K562 (cell line): ENCODE results near the gene JAKMIP2. TPM values are rescaled to one million over a fixed set of nuclear protein-coding genes. Genes with fewer than 3 reads are reported as not detected.

Source experiments
- ATAC-seq: fragments of 200-7000 bp; cut with Tn5 transposase; 3 replicates; pipeline ENCODE4 v1.9.1; 2020; ENCODE audit warnings: moderate library complexity
- BruUV-seq: library from RNA; stranded (reverse); fragments of 400-500 nt; replicated peaks from 2 replicates; lab custom pipeline; 2021; lab: Mats Ljungman, UMichigan
- CTCF ChIA-PET: fragments of 300-600 bp; formaldehyde crosslinking; extraction: SDS; loops from one replicate; lab custom pipeline; 2021; ENCODE audit warnings: low intra/inter-chr PET ratio; lab: Yijun Ruan, JAX
- POLR2A ChIA-PET: fragments of 300-600, 350-650 bp; sonication (Branson Sonifier 250); formaldehyde crosslinking; extraction: SDS; loops from one replicate; lab custom pipeline; 2021; ENCODE audit warnings: antibody characterized with exemption, inconsistent platforms; lab: Yijun Ruan, JAX
- DNase-seq, 4 experiments: peaks; one replicate each; pipeline versions ENCODE4 v3.0.0 to v3.0.0-alpha.2; 2011 to 2018; ENCODE audit warnings: low spot score in 3 of 4, mixed read lengths in 3 of 4; ENCODE audit errors: extremely low read depth in 1 of 4
- FAIRE-seq: peaks from 2 replicates; lab custom pipeline; 2011; peaks lifted over from hg19 to GRCh38; lab: Jason Lieb, UNC
- H2AFZ ChIP-seq: 2 replicates; pipeline ENCODE4 v1.6.0; 2011; ENCODE audit warnings: low read depth, low read length, control low read depth, inconsistent platforms
- H3K27ac ChIP-seq: fragments of 200-600 bp; 3 replicates; pipeline ENCODE4 v1.8.0; 2011; ENCODE audit warnings: low read depth, mild to moderate bottlenecking, control low read depth, inconsistent platforms, low read length, moderate library complexity, mixed read lengths; ENCODE audit errors: extremely low read depth
- H3K27me3 ChIP-seq, 2 experiments: fragments of 300-600 bp in 1 of 2; 2 replicates in 1 of 2; 3 replicates in 1 of 2; pipeline versions ENCODE4 v1.6.0 to v1.8.0; 2011; ENCODE audit warnings: inconsistent platforms in 2 of 2, low read length in 2 of 2, mild to moderate bottlenecking in 1 of 2, mixed read lengths in 1 of 2, moderate library complexity in 1 of 2; ENCODE audit not compliant: control insufficient read depth in 2 of 2, insufficient read depth in 2 of 2
- H3K36me3 ChIP-seq: fragments of 300-600 bp; 3 replicates; pipeline ENCODE4 v1.8.0; 2011; ENCODE audit warnings: mild to moderate bottlenecking, low read length, inconsistent platforms; ENCODE audit not compliant: control insufficient read depth, insufficient read depth
- H3K4me1 ChIP-seq, 2 experiments: fragments of 200-600 bp in 1 of 2; replicated peaks in 1 of 2; 2 replicates in 1 of 2; 3 replicates in 1 of 2; pipeline versions ENCODE4 v1.5.1 to v1.8.0; 2011; ENCODE audit warnings: inconsistent platforms in 2 of 2, low read length in 2 of 2, mild to moderate bottlenecking in 1 of 2, mixed read lengths in 1 of 2, moderate library complexity in 1 of 2; ENCODE audit not compliant: control insufficient read depth in 2 of 2, insufficient read depth in 2 of 2
- H3K4me2 ChIP-seq: 2 replicates; pipeline ENCODE4 v1.6.1; 2011; ENCODE audit warnings: low read length, control low read depth, inconsistent platforms, mixed read lengths; ENCODE audit not compliant: insufficient read depth
- H3K4me3 ChIP-seq: fragments of 200-600 bp; sonication (generic), shearing (Covaris generic); 2 replicates; pipeline ENCODE4 v1.5.1; 2016; ENCODE audit warnings: control low read depth, inconsistent platforms
- H3K79me2 ChIP-seq: fragments of 200-600 bp; 3 replicates; pipeline ENCODE4 v1.8.0; 2011; ENCODE audit warnings: low read length, inconsistent platforms; ENCODE audit not compliant: control insufficient read depth, insufficient read depth
- H3K9ac ChIP-seq, 2 experiments: 2 replicates each; pipeline versions ENCODE4 v1.6.0 to v1.6.1; 2011; ENCODE audit warnings: low read depth in 2 of 2, low read length in 2 of 2, control low read depth in 1 of 2, inconsistent platforms in 1 of 2, mild to moderate bottlenecking in 1 of 2, mixed read lengths in 1 of 2; ENCODE audit not compliant: insufficient read depth in 1 of 2
- H3K9me1 ChIP-seq: one replicate; pipeline ENCODE4 v1.6.0; 2011; ENCODE audit warnings: inconsistent platforms, mild to moderate bottlenecking, low read length, moderate library complexity; ENCODE audit not compliant: control insufficient read depth, insufficient read depth
- H3K9me3 ChIP-seq: replicated peaks from 2 replicates; pipeline ENCODE4 v1.5.1; 2011; ENCODE audit warnings: low read depth, low read length, inconsistent platforms; ENCODE audit not compliant: control insufficient read depth, insufficient read depth
- H4K20me1 ChIP-seq: replicated peaks from 2 replicates; pipeline ENCODE4 v1.6.1; 2011; ENCODE audit warnings: low read length, inconsistent platforms, mixed read lengths; ENCODE audit not compliant: control insufficient read depth, insufficient read depth
- BCL6 ChIP-seq: fragments of 250-450 bp; sonication (Bioruptor Pico); IDR thresholded peaks from 2 replicates; pipeline ENCODE4 v1.4.0; 2020
- CTBP1 ChIP-seq: fragments of 450-650 bp; IDR thresholded peaks from 2 replicates; pipeline ENCODE4 v1.6.1; 2016; ENCODE audit warnings: borderline replicate concordance
- FOXM1 ChIP-seq, 2 experiments: fragments of 450-650 bp in 1 of 2; sonication (generic) in 1 of 2; formaldehyde crosslinking in 1 of 2; IDR thresholded peaks; 2 replicates each; pipeline versions ENCODE4 v1.6.1 to v1.9.0; 2017 to 2022; ENCODE audit warnings: low read depth in 2 of 2, mild to moderate bottlenecking in 2 of 2, missing genetic modification reagents in 1 of 2, moderate library complexity in 1 of 2
- RAD21 ChIP-seq, 2 experiments: fragments of 250-450 bp in 1 of 2; fragments of 450-650 bp in 1 of 2; sonication (Bioruptor Pico) in 1 of 2; formaldehyde crosslinking in 1 of 2; IDR thresholded peaks in 1 of 2; conservative IDR thresholded peaks in 1 of 2; 2 replicates each; pipeline versions ENCODE4 v1.4.0 to v1.8.0; 2020 to 2022; ENCODE audit warnings: mild to moderate bottlenecking in 2 of 2, moderate library complexity in 1 of 2
- SOX6 ChIP-seq: fragments of 450-650 bp; IDR thresholded peaks from 2 replicates; pipeline ENCODE4 v1.6.1; 2014; ENCODE audit warnings: mild to moderate bottlenecking
- SRSF7 ChIP-seq: fragments of 200-400 bp; formaldehyde crosslinking; optimal IDR thresholded peaks from 2 replicates; pipeline ENCODE3; 2017; ENCODE audit warnings: mild to moderate bottlenecking, low read depth, low read length
- TOE1 ChIP-seq, 2 experiments: fragments of 450-650 bp in 1 of 2; sonication (generic) in 1 of 2; formaldehyde crosslinking in 1 of 2; IDR thresholded peaks; 2 replicates each; pipeline versions ENCODE4 v1.7.1 to v1.8.0; 2016 to 2022; ENCODE audit warnings: borderline replicate concordance in 2 of 2, mild to moderate bottlenecking in 2 of 2, antibody characterized with exemption in 1 of 2, inconsistent platforms in 1 of 2, low read depth in 1 of 2, missing genetic modification reagents in 1 of 2, moderate library complexity in 1 of 2
- ZBTB8A ChIP-seq: fragments of 450-650 bp; IDR thresholded peaks from 2 replicates; pipeline ENCODE4 v1.6.1; 2018; ENCODE audit warnings: mild to moderate bottlenecking, moderate library complexity; ENCODE audit not compliant: partially characterized antibody
- ZNF174 ChIP-seq: fragments of 250-450 bp; sonication (Bioruptor Pico); IDR thresholded peaks from 2 replicates; pipeline ENCODE4 v1.4.0; 2020; ENCODE audit warnings: mild to moderate bottlenecking
- ZNF766 ChIP-seq: fragments of 200-800 bp; sonication (Bioruptor generic); conservative IDR thresholded peaks from 2 replicates; pipeline ENCODE4 v1.6.1; 2016; ENCODE audit warnings: missing genetic modification characterization, missing compliant biosample characterization
- ZSCAN32 ChIP-seq: fragments of 450-650 bp; formaldehyde crosslinking; IDR thresholded peaks from 2 replicates; pipeline ENCODE4 v1.4.0; 2020; ENCODE audit warnings: mild to moderate bottlenecking, moderate library complexity
- WGBS: fragments of 100-300 bp; shearing (Covaris generic); methylation state at CpG from one replicate; pipeline ENCODE4 v1.1.6; 2016; ENCODE audit warnings: low coverage, mixed read lengths; ENCODE audit not compliant: insufficient coverage; ENCODE audit errors: missing lambda C conversion rate; 5-methylcytosine and 5-hydroxymethylcytosine counted together
- in situ Hi-C: fragments of 300-500 bp; cut with MboI; formaldehyde crosslinking; loops from 4 replicates; pipeline ENCODE4 v1.15.0; 2018; ENCODE audit warnings: inconsistent platforms, mixed read lengths
- intact Hi-C: fragments of 100-400 bp; cut with micrococcal nuclease; formaldehyde crosslinking; loops from 2 replicates; pipeline ENCODE4 v1.14.2; 2022
- polyA plus RNA-seq, 8 experiments: library from polyadenylated mRNA; depleted of rRNA in 4 of 8; stranded (reverse) in 5 of 8; unstranded in 3 of 8; fragments of >200 nt; fragmentation: Nextera tagmentation in 2 of 8; fragmentation: Illumina TruSeq in 1 of 8; extraction: Ambion mirVana in 2 of 8; extraction: Trizol in 1 of 8; gene quantifications; 2 replicates each; pipeline versions ENCODE4 v1.2.1 to v1.2.3, GENCODE V29; 2011 to 2014; ENCODE audit warnings: inconsistent platforms in 1 of 8, missing spikeins in 1 of 8
- total RNA-seq, 7 experiments: library from RNA; depleted of rRNA in 6 of 7; stranded (reverse); fragments of >200 nt in 6 of 7; fragmentation: Illumina TruSeq in 2 of 7; extraction: Trizol in 2 of 7; gene quantifications; 2 replicates each; pipeline versions ENCODE4 v1.2.1 to v1.2.3, GENCODE V29; 2011 to 2021; ENCODE audit warnings: low replicate concordance in 1 of 7
- TF ChIP-seq, protein P1 (sequence below): fragments of 250-450 bp; sonication (Bioruptor Pico); IDR thresholded peaks from 2 replicates; pipeline ENCODE4 v1.4.0; 2020
- TF ChIP-seq, protein P2 (sequence below): IDR thresholded peaks from 2 replicates; pipeline ENCODE4 v1.6.1; 2012; ENCODE audit warnings: low read depth, low read length, improper control_type of control experiment, borderline replicate concordance

JAKMIP2 gene
- total and polyA plus RNA-seq, 9 of the 15 experiments (the other 6 are each of a cell fraction or from before 2014, with no cell fraction given) = not detected

DNA sequence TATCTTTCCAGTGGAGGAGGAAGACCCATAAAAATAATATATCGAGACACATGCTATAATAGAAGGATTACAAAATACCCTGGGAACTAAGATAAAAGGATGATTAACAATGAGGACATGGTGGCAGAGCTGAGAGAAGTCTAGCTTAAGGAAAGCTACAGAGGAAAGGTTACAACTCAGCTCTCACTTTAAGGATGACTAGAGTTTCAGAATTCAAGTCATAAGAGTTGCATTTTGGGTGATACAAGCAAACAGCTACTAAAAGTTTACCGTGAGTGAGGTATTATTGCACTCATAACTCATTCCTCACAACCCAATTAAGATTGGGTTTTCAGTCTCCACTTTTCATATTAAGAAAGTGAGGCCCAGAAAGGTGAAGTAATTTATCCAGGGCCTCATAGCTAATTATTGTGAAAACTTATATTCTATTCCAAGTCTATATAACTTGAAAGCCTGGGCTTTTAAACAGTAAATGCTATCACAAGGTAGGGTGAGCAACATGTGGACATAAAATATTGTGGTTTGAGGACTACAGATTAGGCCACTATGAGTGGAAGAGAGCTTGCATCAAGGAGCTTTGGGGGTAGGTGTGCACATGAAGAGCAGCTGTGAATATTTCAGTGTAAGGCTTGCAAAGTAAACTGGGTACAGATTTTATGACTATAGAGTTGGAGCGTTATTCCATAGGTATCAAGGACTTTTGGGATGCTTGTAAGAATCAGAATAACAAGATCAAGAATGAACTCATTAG lies 28.0 kb downstream of the JAKMIP2 start:
- Histone ChIP-seq H3K79me2 (no peaks in the 10 kb centered on the region), H3K4me2 (no peak overlapping the region), H3K4me3 (no peak overlapping the region), H3K36me3 (no peaks in the 10 kb centered on the region), H2AFZ (no peak overlapping the region), H3K27me3 (no peaks in the 10 kb centered on the region), H3K9me3 (no peaks in the 10 kb centered on the region), H3K9me1 (no peaks in the 10 kb centered on the region), H3K27ac (no peak overlapping the region), H4K20me1 (no peaks in the 10 kb centered on the region), H3K4me1 (no peaks in the 10 kb centered on the region), H3K9ac (no peak overlapping the region)
- no peak for FAIRE-seq
- TF ChIP-seq ZNF174 (CRISPR knock-in tag) (no peak), FOXM1 (IDR thresholded peaks at IDR 0.05; ENCODE audit: low read depth) (no peak), FOXM1 (CRISPR knock-in tag; IDR thresholded peaks at IDR 0.05; ENCODE audit: low read depth) (no peak), SRSF7 (no peak), BCL6 (CRISPR knock-in tag) (no peak), CTBP1 (no peak), TOE1 (IDR thresholded peaks at IDR 0.05; ENCODE audit: borderline replicate concordance) (no peak), TOE1 (CRISPR knock-in tag; IDR thresholded peaks at IDR 0.05; ENCODE audit: borderline replicate concordance, low read depth) (no peak), SOX6 (no peak), ZBTB8A (no peak), ZSCAN32 (CRISPR knock-in tag) (no peak), ZNF766 (no peak), RAD21 (CRISPR knock-in tag; conservative IDR thresholded peaks at IDR 0.05 in 1 of 2, IDR thresholded peaks at IDR 0.05 in 1 of 2) (no peak)
- TF ChIP-seq, protein P1, sequence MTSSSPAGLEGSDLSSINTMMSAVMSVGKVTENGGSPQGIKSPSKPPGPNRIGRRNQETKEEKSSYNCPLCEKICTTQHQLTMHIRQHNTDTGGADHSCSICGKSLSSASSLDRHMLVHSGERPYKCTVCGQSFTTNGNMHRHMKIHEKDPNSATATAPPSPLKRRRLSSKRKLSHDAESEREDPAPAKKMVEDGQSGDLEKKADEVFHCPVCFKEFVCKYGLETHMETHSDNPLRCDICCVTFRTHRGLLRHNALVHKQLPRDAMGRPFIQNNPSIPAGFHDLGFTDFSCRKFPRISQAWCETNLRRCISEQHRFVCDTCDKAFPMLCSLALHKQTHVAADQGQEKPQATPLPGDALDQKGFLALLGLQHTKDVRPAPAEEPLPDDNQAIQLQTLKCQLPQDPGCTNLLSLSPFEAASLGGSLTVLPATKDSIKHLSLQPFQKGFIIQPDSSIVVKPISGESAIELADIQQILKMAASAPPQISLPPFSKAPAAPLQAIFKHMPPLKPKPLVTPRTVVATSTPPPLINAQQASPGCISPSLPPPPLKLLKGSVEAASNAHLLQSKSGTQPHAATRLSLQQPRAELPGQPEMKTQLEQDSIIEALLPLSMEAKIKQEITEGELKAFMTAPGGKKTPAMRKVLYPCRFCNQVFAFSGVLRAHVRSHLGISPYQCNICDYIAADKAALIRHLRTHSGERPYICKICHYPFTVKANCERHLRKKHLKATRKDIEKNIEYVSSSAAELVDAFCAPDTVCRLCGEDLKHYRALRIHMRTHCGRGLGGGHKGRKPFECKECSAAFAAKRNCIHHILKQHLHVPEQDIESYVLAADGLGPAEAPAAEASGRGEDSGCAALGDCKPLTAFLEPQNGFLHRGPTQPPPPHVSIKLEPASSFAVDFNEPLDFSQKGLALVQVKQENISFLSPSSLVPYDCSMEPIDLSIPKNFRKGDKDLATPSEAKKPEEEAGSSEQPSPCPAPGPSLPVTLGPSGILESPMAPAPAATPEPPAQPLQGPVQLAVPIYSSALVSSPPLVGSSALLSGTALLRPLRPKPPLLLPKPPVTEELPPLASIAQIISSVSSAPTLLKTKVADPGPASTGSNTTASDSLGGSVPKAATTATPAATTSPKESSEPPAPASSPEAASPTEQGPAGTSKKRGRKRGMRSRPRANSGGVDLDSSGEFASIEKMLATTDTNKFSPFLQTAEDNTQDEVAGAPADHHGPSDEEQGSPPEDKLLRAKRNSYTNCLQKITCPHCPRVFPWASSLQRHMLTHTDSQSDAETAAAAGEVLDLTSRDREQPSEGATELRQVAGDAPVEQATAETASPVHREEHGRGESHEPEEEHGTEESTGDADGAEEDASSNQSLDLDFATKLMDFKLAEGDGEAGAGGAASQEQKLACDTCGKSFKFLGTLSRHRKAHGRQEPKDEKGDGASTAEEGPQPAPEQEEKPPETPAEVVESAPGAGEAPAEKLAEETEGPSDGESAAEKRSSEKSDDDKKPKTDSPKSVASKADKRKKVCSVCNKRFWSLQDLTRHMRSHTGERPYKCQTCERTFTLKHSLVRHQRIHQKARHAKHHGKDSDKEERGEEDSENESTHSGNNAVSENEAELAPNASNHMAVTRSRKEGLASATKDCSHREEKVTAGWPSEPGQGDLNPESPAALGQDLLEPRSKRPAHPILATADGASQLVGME (CRISPR knock-in tag) = no peak
- TF ChIP-seq, protein P2, sequence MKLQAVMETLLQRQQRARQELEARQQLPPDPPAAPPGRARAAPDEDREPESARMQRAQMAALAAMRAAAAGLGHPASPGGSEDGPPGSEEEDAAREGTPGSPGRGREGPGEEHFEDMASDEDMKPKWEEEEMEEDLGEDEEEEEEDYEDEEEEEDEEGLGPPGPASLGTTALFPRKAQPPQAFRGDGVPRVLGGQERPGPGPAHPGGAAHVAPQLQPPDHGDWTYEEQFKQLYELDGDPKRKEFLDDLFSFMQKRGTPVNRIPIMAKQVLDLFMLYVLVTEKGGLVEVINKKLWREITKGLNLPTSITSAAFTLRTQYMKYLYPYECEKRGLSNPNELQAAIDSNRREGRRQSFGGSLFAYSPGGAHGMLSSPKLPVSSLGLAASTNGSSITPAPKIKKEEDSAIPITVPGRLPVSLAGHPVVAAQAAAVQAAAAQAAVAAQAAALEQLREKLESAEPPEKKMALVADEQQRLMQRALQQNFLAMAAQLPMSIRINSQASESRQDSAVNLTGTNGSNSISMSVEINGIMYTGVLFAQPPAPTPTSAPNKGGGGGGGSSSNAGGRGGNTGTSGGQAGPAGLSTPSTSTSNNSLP = no peak
- intact Hi-C loops (no loop called here), in situ Hi-C loops (no loop called here)
- CTCF ChIA-PET = no interaction called here
- BruUV-seq = no TSS peak
- no peak for ATAC-seq
- WGBS = 0% methylated on average over 3 of the region's 3 CpGs
- POLR2A ChIA-PET = no interaction called here
- no peak for DNase-seq
